OCI-LY7 (cell line): ENCODE data around the gene NLGN1. TPM values are rescaled to one million over a fixed set of nuclear protein-coding genes. Genes with fewer than 3 reads are reported as not detected.

Source experiments
- BruUV-seq: library from RNA; stranded (reverse); fragments of 400-500 nt; replicated peaks from 2 replicates; lab custom pipeline; 2021; lab: Mats Ljungman, UMichigan
- CTCF ChIA-PET: fragments of 300-600 bp; sonication (Branson Sonifier 250); formaldehyde crosslinking; loops from one replicate; lab custom pipeline; 2022; ENCODE audit warnings: antibody characterized with exemption; ENCODE audit not compliant: unreplicated experiment; lab: Charles Lee
- POLR2A ChIA-PET: fragments of 300-600 bp; sonication (Branson Sonifier 250); formaldehyde crosslinking; loops from one replicate; lab custom pipeline; 2022; ENCODE audit warnings: antibody characterized with exemption; lab: Charles Lee
- DNase-seq: peaks from one replicate; pipeline ENCODE4 v3.0.0-alpha.2; 2015; ENCODE audit warnings: low spot score
- H2AFZ ChIP-seq: fragments of 200-600 bp; sonication (generic), shearing (Covaris generic); 2 replicates; pipeline ENCODE4 v1.6.1; 2014; ENCODE audit warnings: mild to moderate bottlenecking, antibody characterized with exemption, low read length, moderate library complexity
- H3K27ac ChIP-seq: fragments of 200-600 bp; sonication (generic); 2 replicates; pipeline ENCODE4 v1.5.1; 2014; ENCODE audit warnings: mixed run types, low read depth, mild to moderate bottlenecking, moderate library complexity, low read length, inconsistent platforms; ENCODE audit not compliant: poor library complexity, severe bottlenecking
- H3K36me3 ChIP-seq: fragments of 200-600 bp; sonication (generic); 2 replicates; pipeline ENCODE4 v1.6.1; 2014; ENCODE audit warnings: mild to moderate bottlenecking, antibody characterized with exemption, low read length, moderate library complexity, mixed read lengths; ENCODE audit not compliant: insufficient read depth
- H3K4me1 ChIP-seq: fragments of 200-600 bp; sonication (generic); 2 replicates; pipeline ENCODE4 v1.5.1; 2014; ENCODE audit warnings: mild to moderate bottlenecking, low read length; ENCODE audit not compliant: insufficient read depth, poor library complexity, severe bottlenecking
- H3K4me2 ChIP-seq: fragments of 200-600 bp; sonication (generic); 2 replicates; pipeline ENCODE4 v1.6.1; 2014; ENCODE audit warnings: mild to moderate bottlenecking, low read length
- H3K4me3 ChIP-seq: fragments of 200-600 bp; sonication (generic); 2 replicates; pipeline ENCODE4 v1.5.1; 2014; ENCODE audit warnings: mild to moderate bottlenecking, low read depth, low read length; ENCODE audit not compliant: poor library complexity, severe bottlenecking
- H3K79me2 ChIP-seq: fragments of 200-600 bp; sonication (generic); 2 replicates; pipeline ENCODE4 v1.6.1; 2016; ENCODE audit warnings: low read depth, mild to moderate bottlenecking, low read length, moderate library complexity, mixed read lengths; ENCODE audit not compliant: insufficient read depth
- H3K9me2 ChIP-seq: fragments of 200-600 bp; sonication (generic); 2 replicates; pipeline ENCODE4 v1.6.1; 2016; ENCODE audit warnings: mild to moderate bottlenecking, low read length, mixed read lengths; ENCODE audit not compliant: insufficient read depth
- H3K9me3 ChIP-seq: fragments of 200-600 bp; sonication (generic); 2 replicates; pipeline ENCODE4 v1.6.1; 2014; ENCODE audit warnings: mild to moderate bottlenecking, mixed run types, low read length, mixed read lengths
- H4K20me1 ChIP-seq: fragments of 200-600 bp; sonication (generic); 2 replicates; pipeline ENCODE4 v1.6.1; 2014; ENCODE audit warnings: mild to moderate bottlenecking, antibody characterized with exemption, low read length, moderate library complexity, mixed read lengths; ENCODE audit not compliant: insufficient read depth
- EZH2phosphoT487 ChIP-seq: fragments of 200-600 bp; sonication (generic); IDR thresholded peaks from 2 replicates; pipeline ENCODE4 v1.6.1; 2018; ENCODE audit warnings: low read depth, borderline replicate concordance, mild to moderate bottlenecking, mixed run types, antibody characterized with exemption, low read length, moderate library complexity, mixed read lengths
- intact Hi-C: fragments of 100-400 bp; cut with micrococcal nuclease; formaldehyde crosslinking; loops from one replicate; pipeline ENCODE4 v1.10.0; 2022; ENCODE audit not compliant: unreplicated experiment
- total RNA-seq, 2 experiments: library from RNA; depleted of rRNA in 1 of 2; stranded (reverse); fragments of >200 nt in 1 of 2; shearing (Covaris generic) in 1 of 2; gene quantifications; 2 replicates each; pipeline ENCODE4 v1.2.3, GENCODE V29; 2014 to 2022
- TF ChIP-seq, protein P1 (sequence below): fragments of 200-600 bp; sonication (generic); conservative IDR thresholded peaks from 2 replicates; pipeline ENCODE4 v1.5.1; 2014; ENCODE audit warnings: mild to moderate bottlenecking, antibody characterized with exemption, low read length, moderate library complexity, mixed read lengths

The NLGN1 gene
- total RNA-seq, 2 experiments from 2014 or later = not detected

DNA sequence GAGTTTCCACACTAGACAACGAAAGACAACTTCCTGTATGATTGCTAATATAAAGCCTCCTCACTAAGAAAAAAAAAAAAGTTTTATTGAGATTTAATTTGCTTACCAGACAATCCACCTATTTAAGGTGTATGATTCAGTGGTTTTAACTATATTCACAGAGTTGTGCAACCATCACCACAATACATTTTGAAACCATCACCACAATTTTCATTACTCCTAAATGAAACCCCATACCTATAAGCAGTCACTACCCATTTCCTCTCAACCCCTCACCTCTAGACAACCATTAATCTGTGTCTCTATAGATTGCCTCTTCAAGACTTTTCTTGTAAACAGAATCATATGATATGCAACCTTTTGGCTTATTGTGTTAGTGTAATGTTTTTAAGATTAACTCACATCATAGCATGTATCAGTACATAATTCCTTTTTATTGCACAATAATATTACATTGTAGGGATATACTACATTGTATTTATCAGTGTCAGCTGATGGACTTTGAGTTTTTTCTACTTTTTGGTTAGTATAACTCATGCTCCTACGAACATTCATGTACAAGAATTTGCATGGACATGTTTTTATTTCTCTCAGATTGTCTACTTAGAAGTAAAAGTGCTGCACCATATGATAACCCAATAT is 339.7 kb downstream of the NLGN1 start:
- TF ChIP-seq EZH2phosphoT487 = no peak
- TF ChIP-seq, protein P1, sequence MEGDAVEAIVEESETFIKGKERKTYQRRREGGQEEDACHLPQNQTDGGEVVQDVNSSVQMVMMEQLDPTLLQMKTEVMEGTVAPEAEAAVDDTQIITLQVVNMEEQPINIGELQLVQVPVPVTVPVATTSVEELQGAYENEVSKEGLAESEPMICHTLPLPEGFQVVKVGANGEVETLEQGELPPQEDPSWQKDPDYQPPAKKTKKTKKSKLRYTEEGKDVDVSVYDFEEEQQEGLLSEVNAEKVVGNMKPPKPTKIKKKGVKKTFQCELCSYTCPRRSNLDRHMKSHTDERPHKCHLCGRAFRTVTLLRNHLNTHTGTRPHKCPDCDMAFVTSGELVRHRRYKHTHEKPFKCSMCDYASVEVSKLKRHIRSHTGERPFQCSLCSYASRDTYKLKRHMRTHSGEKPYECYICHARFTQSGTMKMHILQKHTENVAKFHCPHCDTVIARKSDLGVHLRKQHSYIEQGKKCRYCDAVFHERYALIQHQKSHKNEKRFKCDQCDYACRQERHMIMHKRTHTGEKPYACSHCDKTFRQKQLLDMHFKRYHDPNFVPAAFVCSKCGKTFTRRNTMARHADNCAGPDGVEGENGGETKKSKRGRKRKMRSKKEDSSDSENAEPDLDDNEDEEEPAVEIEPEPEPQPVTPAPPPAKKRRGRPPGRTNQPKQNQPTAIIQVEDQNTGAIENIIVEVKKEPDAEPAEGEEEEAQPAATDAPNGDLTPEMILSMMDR = no peak
- Histone ChIP-seq H2AFZ (no peak overlapping the region), H3K4me2 (no peak overlapping the region), H3K27ac (no peak overlapping the region), H3K9me3 (no peaks in the 10 kb centered on the region), H3K4me3 (no peak overlapping the region), H3K79me2 (no peaks in the 10 kb centered on the region), H4K20me1 (no peaks in the 10 kb centered on the region), H3K36me3 (no peaks in the 10 kb centered on the region), H3K9me2 (no peaks in the 10 kb centered on the region), H3K4me1 (no peaks in the 10 kb centered on the region)
- ChIA-PET POLR2A (no interaction called here), CTCF (no interaction called here)
- BruUV-seq = no TSS peak
- DNase-seq = no peak
- intact Hi-C loops = no loop called here

GRCh38 chr3:173739726-173740125 is 342.2 kb downstream of the NLGN1 start:
- H2AFZ ChIP-seq = no peak overlapping the region
- H3K27ac ChIP-seq = no peak overlapping the region
- no peaks in the 10 kb centered on the region for H3K79me2 ChIP-seq
- H3K4me3 ChIP-seq = no peak overlapping the region
- no peaks in the 10 kb centered on the region for H3K36me3 ChIP-seq
- H3K9me2 ChIP-seq = no peaks in the 10 kb centered on the region
- no TSS peak for BruUV-seq
- no peaks in the 10 kb centered on the region for H4K20me1 ChIP-seq
- ChIA-PET CTCF (no interaction called here), POLR2A (interaction anchor here (1.4 kb wide), 1 partner anchor 19 kb away, joined by 4 read pairs; no protein-coding TSS in a partner anchor)
- intact Hi-C loops = no loop called here
- no peak for DNase-seq
- no peak overlapping the region for H3K4me2 ChIP-seq
- H3K9me3 ChIP-seq = no peaks in the 10 kb centered on the region
- H3K4me1 ChIP-seq = no peaks in the 10 kb centered on the region
- TF ChIP-seq, protein P1 = no peak
- TF ChIP-seq EZH2phosphoT487 = no peak

- Histone ChIP-seq H3K9me3 (no peaks in the 10 kb centered on the region), H3K4me1 (no peaks in the 10 kb centered on the region), H3K9me2 (no peaks in the 10 kb centered on the region), H3K4me2 (no peak overlapping the region), H3K36me3 (no peaks in the 10 kb centered on the region), H3K27ac (no peak overlapping the region), H3K79me2 (no peaks in the 10 kb centered on the region), H4K20me1 (no peaks in the 10 kb centered on the region), H2AFZ (no peak overlapping the region), H3K4me3 (no peak overlapping the region)
- DNase-seq = no peak
- intact Hi-C loops = no loop called here
- POLR2A ChIA-PET = interaction anchor here (1.3 kb wide), 1 partner anchor 9 kb away, joined by 3 read pairs; no protein-coding TSS in a partner anchor
- TF ChIP-seq, protein P1 = no peak
- TF ChIP-seq EZH2phosphoT487 = no peak
- CTCF ChIA-PET = no interaction called here
- no TSS peak for BruUV-seq
These were observed 344.9 kb downstream of the NLGN1 start for GRCh38 chr3:173742491-173742890.
